IMR-90 (cell line): ENCODE data around the gene ITGA5. TPM values are rescaled to one million over a fixed set of nuclear protein-coding genes. Genes with fewer than 3 reads are reported as not detected.

Experiments
- ATAC-seq: fragments of 200-7000 bp; cut with Tn5 transposase; 2 replicates; pipeline ENCODE4 v1.9.1; 2020; ENCODE audit warnings: low read depth, mild to moderate bottlenecking, moderate library complexity
- BruUV-seq: library from RNA; stranded (reverse); fragments of 400-500 nt; replicated peaks from 2 replicates; lab custom pipeline; 2021; lab: Mats Ljungman, UMichigan
- CTCF ChIA-PET: fragments of 300-600 bp; formaldehyde crosslinking; extraction: SDS; loops from one replicate; lab custom pipeline; 2021; ENCODE audit warnings: antibody characterized with exemption; lab: Yijun Ruan, JAX
- POLR2A ChIA-PET: fragments of 300-600 bp; sonication (Branson Sonifier 250); formaldehyde crosslinking; loops from one replicate; lab custom pipeline; 2022; ENCODE audit warnings: antibody characterized with exemption; ENCODE audit not compliant: unreplicated experiment; lab: Charles Lee
- DNase-seq: peaks from one replicate; pipeline ENCODE4 v3.0.0; 2013
- H2AFZ ChIP-seq: replicated peaks from 2 replicates; pipeline ENCODE3; 2013; ENCODE audit warnings: low read length, mild to moderate bottlenecking; ENCODE audit not compliant: poor library complexity
- H2AK5ac ChIP-seq: 2 replicates; pipeline ENCODE4 v1.6.1; 2013; ENCODE audit warnings: low read depth, low read length, inconsistent platforms
- H2AK9ac ChIP-seq: replicated peaks from 2 replicates; pipeline ENCODE3; 2013; ENCODE audit warnings: mild to moderate bottlenecking, low read depth, low read length, moderate library complexity; ENCODE audit not compliant: poor library complexity
- H2BK120ac ChIP-seq: 2 replicates; pipeline ENCODE4 v1.6.1; 2013; ENCODE audit warnings: low read depth, low read length, inconsistent platforms
- H2BK15ac ChIP-seq: 3 replicates; pipeline ENCODE4 v1.6.1; 2013; ENCODE audit warnings: low read depth, low read length, inconsistent platforms
- H2BK20ac ChIP-seq: 2 replicates; pipeline ENCODE4 v1.6.1; 2013; ENCODE audit warnings: low read depth, mild to moderate bottlenecking, inconsistent platforms, low read length, moderate library complexity
- H2BK5ac ChIP-seq: 2 replicates; pipeline ENCODE4 v1.6.1; 2013; ENCODE audit warnings: mild to moderate bottlenecking, low read depth, low read length, inconsistent platforms; ENCODE audit not compliant: poor library complexity, severe bottlenecking
- H3K14ac ChIP-seq: replicated peaks from 2 replicates; pipeline ENCODE4 v1.6.1; 2013; ENCODE audit warnings: low read depth, low read length, inconsistent platforms
- H3K18ac ChIP-seq: 2 replicates; pipeline ENCODE4 v1.6.1; 2013; ENCODE audit warnings: low read depth, low read length, control low read depth
- H3K23ac ChIP-seq: 2 replicates; pipeline ENCODE4 v1.6.1; 2013; ENCODE audit warnings: low read depth, low read length, inconsistent platforms
- H3K27ac ChIP-seq: 2 replicates; pipeline ENCODE4 v1.5.1; 2013; ENCODE audit warnings: mild to moderate bottlenecking, control low read depth, low read length; ENCODE audit not compliant: insufficient read depth
- H3K27me3 ChIP-seq: 2 replicates; pipeline ENCODE4 v1.6.1; 2013; ENCODE audit warnings: low read length; ENCODE audit not compliant: control insufficient read depth, insufficient read depth
- H3K36me3 ChIP-seq: 2 replicates; pipeline ENCODE4 v1.6.1; 2013; ENCODE audit warnings: low read length, mixed read lengths; ENCODE audit not compliant: control insufficient read depth, insufficient read depth
- H3K4ac ChIP-seq: 2 replicates; pipeline ENCODE4 v1.6.1; 2013; ENCODE audit warnings: low read depth, low read length, inconsistent platforms
- H3K4me1 ChIP-seq: 2 replicates; pipeline ENCODE4 v1.6.1; 2013; ENCODE audit warnings: low read length, mixed read lengths; ENCODE audit not compliant: control insufficient read depth, insufficient read depth
- H3K4me2 ChIP-seq: 2 replicates; pipeline ENCODE4 v1.6.1; 2013; ENCODE audit warnings: low read depth, mild to moderate bottlenecking, control low read depth, low read length, moderate library complexity
- H3K4me3 ChIP-seq: 2 replicates; pipeline ENCODE4 v1.5.1; 2013; ENCODE audit warnings: low read depth, mild to moderate bottlenecking, control low read depth, low read length, moderate library complexity; ENCODE audit not compliant: insufficient read depth
- H3K56ac ChIP-seq: 2 replicates; pipeline ENCODE4 v1.6.1; 2013; ENCODE audit warnings: low read length, inconsistent platforms; ENCODE audit not compliant: insufficient read depth; ENCODE audit errors: extremely low read depth
- H3K79me1 ChIP-seq, 2 experiments: 2 replicates each; pipeline ENCODE4 v1.6.1; 2013; ENCODE audit warnings: low read length in 2 of 2, inconsistent platforms in 1 of 2, low read depth in 1 of 2
- H3K9ac ChIP-seq: 2 replicates; pipeline ENCODE4 v1.6.1; 2013; ENCODE audit warnings: low read depth, low read length, control low read depth
- H3K9me1 ChIP-seq: 2 replicates; pipeline ENCODE4 v1.6.1; 2013; ENCODE audit warnings: low read length, inconsistent platforms; ENCODE audit not compliant: insufficient read depth
- H3K9me3 ChIP-seq: 2 replicates; pipeline ENCODE4 v1.6.1; 2013; ENCODE audit warnings: low read length; ENCODE audit not compliant: control insufficient read depth, insufficient read depth
- H4K20me1 ChIP-seq: 2 replicates; pipeline ENCODE4 v1.6.1; 2013; ENCODE audit warnings: low read length, inconsistent platforms; ENCODE audit not compliant: insufficient read depth
- H4K5ac ChIP-seq: 2 replicates; pipeline ENCODE4 v1.6.1; 2013; ENCODE audit warnings: mild to moderate bottlenecking, low read depth, low read length, control low read depth
- H4K8ac ChIP-seq, 2 experiments: 2 replicates each; pipeline ENCODE4 v1.6.1; 2013; ENCODE audit warnings: low read depth in 2 of 2, low read length in 2 of 2, control low read depth in 1 of 2, inconsistent platforms in 1 of 2
- H4K91ac ChIP-seq: 2 replicates; pipeline ENCODE4 v1.6.1; 2013; ENCODE audit warnings: low read depth, low read length, inconsistent platforms; ENCODE audit not compliant: insufficient read depth
- BHLHE40 ChIP-seq: fragments of 150-350 bp; IDR thresholded peaks from 2 replicates; pipeline ENCODE4 v1.6.1; 2016; ENCODE audit warnings: mild to moderate bottlenecking, low read depth, low read length
- CEBPB ChIP-seq: IDR thresholded peaks from 2 replicates; pipeline ENCODE4 v1.6.1; 2012; ENCODE audit warnings: low read depth, low read length, improper control_type of control experiment
- CTCF ChIP-seq: conservative IDR thresholded peaks from 2 replicates; pipeline ENCODE4 v1.5.1; 2012; ENCODE audit warnings: mild to moderate bottlenecking, low read depth, low read length, improper control_type of control experiment
- MAFK ChIP-seq: IDR thresholded peaks from 2 replicates; pipeline ENCODE4 v1.6.1; 2012; ENCODE audit warnings: low read depth, low read length, improper control_type of control experiment
- MAZ ChIP-seq: IDR thresholded peaks from 2 replicates; pipeline ENCODE4 v1.6.1; 2012; ENCODE audit warnings: low read depth, mild to moderate bottlenecking, low read length, improper control_type of control experiment, moderate library complexity, borderline replicate concordance
- MXI1 ChIP-seq: IDR thresholded peaks from 2 replicates; pipeline ENCODE4 v1.6.1; 2012; ENCODE audit warnings: low read depth, mild to moderate bottlenecking, low read length, moderate library complexity, borderline replicate concordance
- NFE2L2 ChIP-seq: fragments of 150-350 bp; IDR thresholded peaks from 2 replicates; pipeline ENCODE4 v1.6.1; 2016; ENCODE audit warnings: low read depth, mild to moderate bottlenecking, low read length
- POLR2A ChIP-seq: IDR thresholded peaks from 2 replicates; pipeline ENCODE4 v1.6.1; 2012; ENCODE audit warnings: mild to moderate bottlenecking, low read depth, low read length
- RAD21 ChIP-seq: IDR thresholded peaks from 2 replicates; pipeline ENCODE4 v1.6.1; 2012; ENCODE audit warnings: low read length, improper control_type of control experiment
- RCOR1 ChIP-seq: IDR thresholded peaks from 2 replicates; pipeline ENCODE4 v1.6.1; 2012; ENCODE audit warnings: mild to moderate bottlenecking, low read length, improper control_type of control experiment; ENCODE audit not compliant: insufficient replicate concordance
- SMC3 ChIP-seq: fragments of 150-350 bp; IDR thresholded peaks from 2 replicates; pipeline ENCODE4 v1.6.1; 2016; ENCODE audit warnings: low read depth, mild to moderate bottlenecking, antibody characterized with exemption, low read length, moderate library complexity
- WGBS, 2 experiments: methylation state at CpG; one replicate each; pipeline versions ENCODE4 v1.1.5 to v1.1.7; 2013; ENCODE audit warnings: missing lambda C conversion rate in 2 of 2; ENCODE audit not compliant: insufficient read length in 1 of 2; ENCODE audit errors: extremely low coverage in 2 of 2; 5-methylcytosine and 5-hydroxymethylcytosine counted together
- dilution Hi-C: fragments of 300-500 bp; cut with HindIII; formaldehyde crosslinking; loops from one replicate; pipeline ENCODE4 v1.14.3; 2018; ENCODE audit warnings: low sequenced_read_pairs; ENCODE audit not compliant: unreplicated experiment
- in situ Hi-C: fragments of 300-500 bp; cut with MboI; formaldehyde crosslinking; loops from 3 replicates; pipeline ENCODE4 v1.14.3; 2019; ENCODE audit warnings: low sequenced_read_pairs, inconsistent platforms, mixed read lengths
- intact Hi-C: fragments of 100-400 bp; cut with micrococcal nuclease; formaldehyde crosslinking; loops from 2 replicates; pipeline ENCODE4 v1.10.0; 2022
- polyA plus RNA-seq, 3 experiments: library from polyadenylated mRNA; depleted of rRNA; stranded (reverse); fragments of >200 nt; gene quantifications; 2 replicates each; pipeline ENCODE4 v1.2.3, GENCODE V29; 2012; ENCODE audit warnings: low replicate concordance in 1 of 3
- total RNA-seq: library from RNA; depleted of rRNA; stranded (reverse); fragments of >200 nt; gene quantifications from 2 replicates; pipeline ENCODE4 v1.2.3, GENCODE V29; 2012
- TF ChIP-seq, protein P1 (sequence below): fragments of 150-350 bp; IDR thresholded peaks from 2 replicates; pipeline ENCODE4 v1.6.1; 2016; ENCODE audit warnings: low read depth, mild to moderate bottlenecking, low read length, moderate library complexity, borderline replicate concordance
- TF ChIP-seq, protein P2 (sequence below): fragments of 150-350 bp; IDR thresholded peaks from 2 replicates; pipeline ENCODE4 v1.6.1; 2017; ENCODE audit warnings: mild to moderate bottlenecking, antibody characterized with exemption, low read length, low read depth

The ITGA5 gene
- total and polyA plus RNA-seq, 2 of the 4 experiments (the other 2 are of a cell fraction), result 159 to 259 TPM

- no peak overlapping the region for H3K4me3 ChIP-seq
- H3K36me3 ChIP-seq, result no peaks in the 10 kb centered on the region
- H2AFZ ChIP-seq, result no peak overlapping the region
- H2BK120ac ChIP-seq, result no peak overlapping the region
- ATAC-seq, result no peak
- in situ Hi-C loops (no loop called here), dilution Hi-C loops (no loop called here), intact Hi-C loops (no loop called here)
- no peak for DNase-seq
- no peak overlapping the region for H3K27ac ChIP-seq
- no peak overlapping the region for H4K8ac ChIP-seq
- peaks cover 0 to 6% of the 10 kb centered on the region in 2 experiments; a peak in 1 of 4 replicates for H3K79me1 ChIP-seq
- peaks cover 4% of the 10 kb centered on the region; the same call in 1 of the 2 replicates for H4K20me1 ChIP-seq
- no peak overlapping the region for H3K56ac ChIP-seq
- no peak overlapping the region for H2AK5ac ChIP-seq
- BruUV-seq, result no TSS peak
- no peak overlapping the region for H3K23ac ChIP-seq
- H3K27me3 ChIP-seq, result no peaks in the 10 kb centered on the region
- H2AK9ac ChIP-seq, result no peak overlapping the region
- peaks cover 17% of the 10 kb centered on the region for H3K4me1 ChIP-seq
- POLR2A ChIA-PET, result no interaction called here
- H2BK5ac ChIP-seq, result no peak overlapping the region
- H3K14ac ChIP-seq, result no peak overlapping the region
- H3K4me2 ChIP-seq, result no peak overlapping the region
- WGBS, 2 experiments, result no CpG with 5 or more reads among the region's 4 CpGs
- no peak overlapping the region for H4K91ac ChIP-seq
- H3K9ac ChIP-seq, result no peak overlapping the region
- CTCF ChIA-PET, result interaction anchor here (0.7 to 1.9 kb wide), 3 partner anchors 10 to 106 kb away, joined by 4 to 9 read pairs (median 6); no protein-coding TSS in a partner anchor
- 0 out of 3 replicates have a peak overlapping the region, but pooled peaks have one; percentile 7 for H2BK15ac ChIP-seq
- no peaks in the 10 kb centered on the region; the same call in 1 of the 2 replicates for H3K9me1 ChIP-seq
- no peaks in the 10 kb centered on the region for H3K9me3 ChIP-seq
- TF ChIP-seq RCOR1 (no peak), CEBPB (no peak), NFE2L2 (no peak), SMC3 (no peak), POLR2A (no peak), MAZ (no peak), BHLHE40 (no peak), RAD21 (no peak), CTCF (no peak), MAFK (no peak), MXI1 (no peak)
- TF ChIP-seq, protein P1, sequence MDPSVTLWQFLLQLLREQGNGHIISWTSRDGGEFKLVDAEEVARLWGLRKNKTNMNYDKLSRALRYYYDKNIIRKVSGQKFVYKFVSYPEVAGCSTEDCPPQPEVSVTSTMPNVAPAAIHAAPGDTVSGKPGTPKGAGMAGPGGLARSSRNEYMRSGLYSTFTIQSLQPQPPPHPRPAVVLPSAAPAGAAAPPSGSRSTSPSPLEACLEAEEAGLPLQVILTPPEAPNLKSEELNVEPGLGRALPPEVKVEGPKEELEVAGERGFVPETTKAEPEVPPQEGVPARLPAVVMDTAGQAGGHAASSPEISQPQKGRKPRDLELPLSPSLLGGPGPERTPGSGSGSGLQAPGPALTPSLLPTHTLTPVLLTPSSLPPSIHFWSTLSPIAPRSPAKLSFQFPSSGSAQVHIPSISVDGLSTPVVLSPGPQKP, result no peak
- TF ChIP-seq, protein P2, sequence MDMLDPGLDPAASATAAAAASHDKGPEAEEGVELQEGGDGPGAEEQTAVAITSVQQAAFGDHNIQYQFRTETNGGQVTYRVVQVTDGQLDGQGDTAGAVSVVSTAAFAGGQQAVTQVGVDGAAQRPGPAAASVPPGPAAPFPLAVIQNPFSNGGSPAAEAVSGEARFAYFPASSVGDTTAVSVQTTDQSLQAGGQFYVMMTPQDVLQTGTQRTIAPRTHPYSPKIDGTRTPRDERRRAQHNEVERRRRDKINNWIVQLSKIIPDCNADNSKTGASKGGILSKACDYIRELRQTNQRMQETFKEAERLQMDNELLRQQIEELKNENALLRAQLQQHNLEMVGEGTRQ, result no peak
- no peak overlapping the region for H4K5ac ChIP-seq
- H3K4ac ChIP-seq, result no peak overlapping the region
- H3K18ac ChIP-seq, result no peak overlapping the region
- H2BK20ac ChIP-seq, result no peak overlapping the region
Observed at GRCh38 chr12:54381136-54381535, 37.9 kb downstream of the ITGA5 start.
